OCI-LY1 (cell line): ENCODE results near the gene SMIM43.

Experiments used
- H2AFZ ChIP-seq: fragments of 200-600 bp; sonication (generic), shearing (Covaris generic); 2 replicates; pipeline ENCODE4 v1.6.0; 2014; ENCODE audit warnings: antibody characterized with exemption, mild to moderate bottlenecking, low read length
- H3F3A ChIP-seq: fragments of 200-600 bp; sonication (generic), shearing (Covaris generic); 2 replicates; pipeline ENCODE4 v1.6.0; 2014; ENCODE audit warnings: mild to moderate bottlenecking, antibody characterized with exemption, low read length, moderate library complexity; ENCODE audit not compliant: insufficient read depth
- H3K27ac ChIP-seq: fragments of 200-600 bp; sonication (generic); 2 replicates; pipeline ENCODE4 v1.5.1; 2014; ENCODE audit warnings: low read length, mixed run types, mild to moderate bottlenecking, low read depth; ENCODE audit not compliant: poor library complexity, severe bottlenecking
- H3K27me3 ChIP-seq: fragments of 200-600 bp; sonication (generic); 2 replicates; pipeline ENCODE4 v1.6.0; 2014; ENCODE audit warnings: antibody characterized with exemption, mild to moderate bottlenecking, low read length, moderate library complexity; ENCODE audit not compliant: insufficient read depth
- H3K36me3 ChIP-seq: fragments of 200-600 bp; sonication (generic); 2 replicates; pipeline ENCODE4 v1.6.1; 2014; ENCODE audit warnings: mild to moderate bottlenecking, antibody characterized with exemption, low read length, moderate library complexity, mixed read lengths; ENCODE audit not compliant: insufficient read depth
- H3K4me1 ChIP-seq: fragments of 200-600 bp; sonication (generic); 2 replicates; pipeline ENCODE4 v1.5.1; 2014; ENCODE audit warnings: mild to moderate bottlenecking, low read length, moderate library complexity; ENCODE audit not compliant: insufficient read depth, severe bottlenecking
- H3K4me2 ChIP-seq: fragments of 200-600 bp; sonication (generic), shearing (Covaris generic); 2 replicates; pipeline ENCODE4 v1.6.1; 2014; ENCODE audit warnings: low read length
- H3K4me3 ChIP-seq: fragments of 200-600 bp; sonication (generic); 2 replicates; pipeline ENCODE4 v1.5.1; 2014; ENCODE audit warnings: low read length, low read depth, mild to moderate bottlenecking, mixed read lengths; ENCODE audit not compliant: poor library complexity, severe bottlenecking
- H3K79me2 ChIP-seq: fragments of 200-600 bp; shearing (Covaris generic); 2 replicates; pipeline ENCODE4 v1.6.1; 2016; ENCODE audit warnings: mixed run types, low read length, mixed read lengths; ENCODE audit not compliant: insufficient read depth
- H3K9ac ChIP-seq: fragments of 200-600 bp; sonication (generic), shearing (Covaris generic); 2 replicates; pipeline ENCODE4 v1.6.1; 2014; ENCODE audit warnings: mild to moderate bottlenecking, low read length, mixed read lengths
- H3K9me2 ChIP-seq: fragments of 200-600 bp; sonication (generic), shearing (Covaris generic); 2 replicates; pipeline ENCODE4 v1.6.1; 2014; ENCODE audit warnings: low read depth, mild to moderate bottlenecking, low read length, mixed read lengths
- H3K9me3 ChIP-seq: fragments of 200-600 bp; shearing (Covaris generic); 2 replicates; pipeline ENCODE4 v1.6.1; 2014; ENCODE audit warnings: low read length, mixed read lengths
- H4K20me1 ChIP-seq: fragments of 200-600 bp; sonication (generic), shearing (Covaris generic); 2 replicates; pipeline ENCODE4 v1.6.0; 2016; ENCODE audit warnings: mild to moderate bottlenecking, low read length; ENCODE audit not compliant: insufficient read depth
- CTCF ChIP-seq: fragments of 200-600 bp; sonication (generic), shearing (Covaris generic); IDR thresholded peaks from 2 replicates; pipeline ENCODE4 v1.5.1; 2017; ENCODE audit warnings: mild to moderate bottlenecking, antibody characterized with exemption, low read length, moderate library complexity, mixed read lengths
- EZH2 ChIP-seq: fragments of 200-600 bp; sonication (generic), shearing (Covaris generic); IDR thresholded peaks from 2 replicates; pipeline ENCODE4 v1.8.0; 2017; ENCODE audit warnings: borderline replicate concordance, mixed run types, mild to moderate bottlenecking, antibody characterized with exemption, low read length, moderate library complexity, mixed read lengths

SMIM43 gene

GRCh38 chr4:121796283-121796682 is 31.3 kb upstream of the SMIM43 start:
- Histone ChIP-seq H3K9ac (no peak overlapping the region), H3F3A (no peaks in the 10 kb centered on the region), H3K36me3 (no peaks in the 10 kb centered on the region), H3K4me1 (peaks cover 17% of the 10 kb centered on the region), H3K27me3 (no peaks in the 10 kb centered on the region), H2AFZ (no peak overlapping the region), H3K27ac (no peak overlapping the region), H3K4me3 (no peak overlapping the region), H3K4me2 (no peak overlapping the region), H3K79me2 (peaks cover under 1% of the 10 kb centered on the region), H4K20me1 (no peaks in the 10 kb centered on the region), H3K9me3 (no peaks in the 10 kb centered on the region), H3K9me2 (no peaks in the 10 kb centered on the region)
- TF ChIP-seq CTCF (no peak), EZH2 (no peak)

GRCh38 chr4:121794505-121795188 is 29.7 kb upstream of the SMIM43 start:
- Histone ChIP-seq H2AFZ (no peak overlapping the region), H3K9ac (no peak overlapping the region), H3K4me1 (peaks cover 7% of the 10 kb centered on the region), H3K27me3 (no peaks in the 10 kb centered on the region), H3K9me3 (no peaks in the 10 kb centered on the region), H3K79me2 (no peaks in the 10 kb centered on the region), H3F3A (no peaks in the 10 kb centered on the region), H4K20me1 (no peaks in the 10 kb centered on the region), H3K36me3 (no peaks in the 10 kb centered on the region), H3K4me2 (no peak overlapping the region), H3K4me3 (no peak overlapping the region), H3K9me2 (no peaks in the 10 kb centered on the region), H3K27ac (no peak overlapping the region)
- TF ChIP-seq CTCF = no peak
- TF ChIP-seq EZH2 = no peak

GRCh38 chr4:121792966-121793365 is 28.0 kb upstream of the SMIM43 start:
- Histone ChIP-seq H3K4me3 (no peak overlapping the region), H2AFZ (no peak overlapping the region), H3K4me1 (peaks cover 7% of the 10 kb centered on the region), H3K79me2 (no peaks in the 10 kb centered on the region), H3K9me3 (no peaks in the 10 kb centered on the region), H3F3A (no peaks in the 10 kb centered on the region), H3K27ac (no peak overlapping the region), H3K9ac (no peak overlapping the region), H3K4me2 (no peak overlapping the region), H4K20me1 (no peaks in the 10 kb centered on the region), H3K36me3 (no peaks in the 10 kb centered on the region), H3K27me3 (no peaks in the 10 kb centered on the region), H3K9me2 (no peaks in the 10 kb centered on the region)
- TF ChIP-seq CTCF (no peak), EZH2 (no peak)
